Omental fat pad (tissue), 4 donors: ENCODE results near the gene CDC7. TPM values are rescaled to one million over a fixed set of nuclear protein-coding genes. Genes with fewer than 3 reads are reported as not detected.
A peak's percentile ranks its signal among the peaks of the same experiment; 100 is the strongest.

Experiments
- ATAC-seq: fragments of 150-250 bp; one replicate; pipeline ENCODE4 v1.9.1; 2016; ENCODE audit warnings: mild to moderate bottlenecking, moderate library complexity; ENCODE audit not compliant: low FRiP score
- DNase-seq: peaks from one replicate; pipeline ENCODE4 v3.0.0-alpha.2; 2019; ENCODE audit warnings: low spot score
- CTCF ChIP-seq, 3 donors: fragments of 450-650 bp; IDR thresholded peaks; one replicate each; pipeline ENCODE4 v1.5.1; 2016 to 2017; ENCODE audit warnings: antibody characterized with exemption in 3 of 3, mild to moderate bottlenecking in 3 of 3, moderate library complexity in 2 of 3
- total RNA-seq, 4 donors: library from RNA; depleted of rRNA; stranded (reverse); fragments of >200 nt; gene quantifications; one replicate each; pipeline ENCODE4 v1.1.0, GENCODE V29; 2016

CDC7 gene
- total RNA-seq, 4 donors from 2014 or later = 1.4 to 4.1 (median 2.4) TPM

GRCh38 chr1:91535441-91535840 is 34.8 kb downstream of the CDC7 start:
- no peak for DNase-seq
- ATAC-seq = no peak
- no peak for TF ChIP-seq CTCF (IDR thresholded peaks at IDR 0.05)

- DNase-seq = no peak
- ATAC-seq = peak; percentile 55
- TF ChIP-seq CTCF (IDR thresholded peaks at IDR 0.05) = no peak
Measured at GRCh38 chr1:91537281-91537986, 36.8 kb downstream of the CDC7 start.

- no peak for TF ChIP-seq CTCF (IDR thresholded peaks at IDR 0.05)
- ATAC-seq (no peak), DNase-seq (no peak)
Measured at GRCh38 chr1:91537987-91538304, 37.3 kb downstream of the CDC7 start.

- no peak for TF ChIP-seq CTCF (IDR thresholded peaks at IDR 0.05)
- DNase-seq (no peak), ATAC-seq (no peak)
Measured at GRCh38 chr1:91540910-91541309, 40.3 kb downstream of the CDC7 start.

- no peak for ATAC-seq
- DNase-seq = no peak
- TF ChIP-seq CTCF (IDR thresholded peaks at IDR 0.05) = no peak
Measured at GRCh38 chr1:91541918-91542533, 41.4 kb downstream of the CDC7 start.

- DNase-seq (no peak), ATAC-seq (no peak)
Measured at GRCh38 chr1:91545506-91546300, 45.1 kb downstream of the CDC7 start.

More at GRCh38 chr1:91545506-91546300, 45.1 kb downstream of the CDC7 start:
- no peak for TF ChIP-seq CTCF (IDR thresholded peaks at IDR 0.05)
